HG03342 (cell line): ENCODE data around the gene NOXA1.
"Not testable (repeated sequence)": the region's sequence is repeated elsewhere in the genome, so short reads cannot be mapped to it uniquely, and the experiment has no call there.

ENCODE experiments used
- ATAC-seq: cut with Tn5 transposase; IDR thresholded peaks from one replicate; pipeline ENCODE4 v1.9.1; 2021; ENCODE audit warnings: mild to moderate bottlenecking, moderate library complexity; ENCODE audit not compliant: unreplicated experiment

NOXA1 gene

DNA sequence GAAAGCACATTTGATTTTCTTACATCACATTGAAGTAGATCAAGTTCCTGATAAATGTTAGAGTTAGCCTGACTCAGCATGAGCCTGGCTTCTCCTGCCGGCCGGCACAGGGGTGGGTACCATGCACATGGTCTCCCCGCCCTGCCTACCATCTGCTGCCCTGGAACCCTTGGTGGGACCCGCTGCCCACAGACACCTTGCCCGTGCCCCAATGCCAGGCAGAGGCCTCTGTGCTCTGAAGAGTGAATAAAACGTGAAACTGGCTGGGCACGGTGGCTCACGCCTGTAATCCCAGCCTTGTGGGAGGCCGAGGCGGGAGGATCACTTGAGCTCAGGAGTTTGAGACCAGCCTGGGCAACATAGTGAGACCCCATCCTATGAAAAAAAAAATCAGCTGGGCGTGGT is 17.5 kb upstream of the NOXA1 start:
- no peak for ATAC-seq

GRCh38 chr9:137406085-137406760 is 17.0 kb upstream of the NOXA1 start:
- ATAC-seq, result no peak

- peak; percentile 42 for ATAC-seq
Measured at GRCh38 chr9:137406876-137407589, 16.2 kb upstream of the NOXA1 start.

DNA sequence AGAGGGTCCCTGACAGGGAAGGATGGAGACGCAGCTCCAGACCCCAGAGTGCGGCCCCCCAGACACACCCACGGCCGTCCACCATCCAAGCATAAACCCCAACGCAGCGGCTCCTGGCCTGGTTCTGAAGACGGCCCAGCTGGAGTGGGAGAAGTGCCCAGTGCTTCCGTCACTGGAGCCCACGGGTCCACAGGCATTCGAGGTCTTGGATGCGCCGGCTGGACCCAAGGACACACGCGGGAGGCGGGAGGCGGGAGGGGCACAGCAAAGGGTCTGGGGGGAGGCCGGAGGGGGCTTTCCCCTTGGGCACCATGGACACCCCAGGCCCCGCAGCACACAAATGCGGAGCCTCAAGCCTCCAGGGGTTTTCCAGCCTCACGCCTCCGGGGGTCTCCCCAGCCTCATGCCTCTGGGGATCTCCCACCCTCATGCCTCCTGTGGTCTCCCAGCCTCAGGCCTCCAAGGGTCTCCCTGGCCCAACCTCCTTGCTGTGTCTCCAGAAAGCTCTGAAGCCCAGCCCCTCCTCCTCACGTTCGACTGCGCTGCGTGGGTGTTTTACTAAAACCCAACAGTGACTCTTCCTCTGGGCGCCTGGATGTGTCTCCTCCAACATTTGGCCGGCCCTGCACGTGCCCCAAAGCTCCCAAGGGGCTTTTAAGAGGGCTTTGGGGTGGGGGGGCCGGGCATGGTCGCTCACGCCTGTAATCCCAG is 15.4 kb upstream of the NOXA1 start:
- no peak for ATAC-seq

DNA sequence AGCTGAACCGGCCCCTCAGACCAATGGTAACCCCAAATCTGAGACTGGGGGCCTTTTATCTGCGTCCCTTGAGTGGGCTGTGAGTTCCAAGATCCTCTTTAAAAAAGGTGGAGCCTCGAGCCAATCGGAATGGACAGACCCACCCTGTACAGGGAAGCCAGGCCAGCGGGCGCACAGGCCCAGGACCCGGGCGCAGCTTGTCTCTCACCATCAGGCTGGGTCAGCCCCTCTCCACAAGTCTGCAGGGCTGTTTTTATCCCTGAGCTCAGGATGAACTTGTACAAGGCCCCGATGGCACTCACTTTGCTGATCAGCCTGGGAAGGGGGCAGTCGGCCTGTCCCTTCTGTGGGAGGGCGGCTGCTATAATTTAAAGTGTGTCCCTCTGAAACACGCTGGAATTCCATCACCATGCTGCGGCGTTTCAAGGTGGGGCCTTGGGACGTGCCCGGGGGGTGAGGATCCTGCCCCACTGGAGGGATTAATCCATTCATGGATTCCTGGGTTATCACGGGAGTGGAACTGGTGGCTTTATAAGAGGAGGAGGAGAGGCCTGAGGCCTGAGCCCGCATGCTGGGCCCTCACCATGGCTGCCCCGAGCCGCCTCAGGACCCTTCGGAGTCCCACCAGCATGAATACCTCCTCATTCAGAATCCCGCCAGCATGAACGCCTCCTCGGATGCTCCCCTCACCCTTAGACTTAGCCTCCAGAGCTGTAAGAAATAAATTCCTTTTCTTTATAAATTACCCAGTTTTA is 14.4 kb upstream of the NOXA1 start:
- no peak for ATAC-seq

DNA sequence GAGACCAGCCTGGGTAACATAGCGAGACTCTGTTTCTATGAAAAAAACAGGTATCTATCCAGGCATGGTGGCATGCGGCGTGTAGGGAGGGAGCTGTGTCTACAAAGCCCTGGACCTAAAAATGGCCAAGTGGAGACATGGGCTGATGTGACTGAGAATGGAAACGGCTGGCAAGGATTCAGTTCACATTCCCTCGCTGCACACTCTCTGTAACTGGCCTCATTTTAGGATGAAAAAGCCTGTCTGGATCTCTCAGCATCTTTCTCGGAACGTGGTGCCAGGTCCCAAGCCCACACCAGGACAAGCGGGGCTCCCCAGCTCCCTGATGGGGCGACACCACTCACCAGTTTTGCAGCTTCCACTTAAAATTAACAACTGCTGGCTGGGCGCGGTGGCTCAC is 13.7 kb upstream of the NOXA1 start:
- ATAC-seq, result no peak

DNA sequence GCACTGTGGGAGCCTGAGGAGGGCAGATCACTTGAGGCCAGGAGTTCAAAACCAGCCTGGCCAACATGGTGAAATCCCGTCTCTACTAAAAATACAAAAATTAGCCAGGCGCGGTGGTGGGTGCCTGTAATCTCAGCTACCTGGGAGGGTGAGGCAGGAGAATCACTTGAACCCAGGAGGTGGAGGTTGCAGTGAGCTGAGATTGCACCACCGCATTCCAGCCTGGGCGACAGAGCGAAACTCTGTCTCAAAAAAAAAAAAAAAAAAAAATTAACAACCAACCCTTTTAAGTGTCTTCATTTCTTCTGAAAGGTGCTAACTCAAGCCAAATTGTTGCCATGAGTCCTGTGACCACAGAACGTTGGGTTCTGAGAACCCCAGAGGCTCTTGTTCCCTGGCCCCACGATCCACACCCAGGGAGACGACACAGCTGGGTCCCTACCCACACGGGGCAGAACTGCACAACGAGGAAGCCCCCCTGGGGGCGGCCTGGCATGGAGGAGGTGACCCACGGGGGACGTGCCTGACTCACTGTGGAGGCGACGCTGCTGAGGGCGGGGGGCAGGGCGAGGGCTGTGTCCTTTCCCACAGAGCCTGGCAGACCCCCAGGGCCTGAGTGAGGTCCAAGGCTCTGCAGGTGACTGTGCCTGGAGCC is 12.8 kb upstream of the NOXA1 start:
- not testable (repeated sequence) for ATAC-seq

DNA sequence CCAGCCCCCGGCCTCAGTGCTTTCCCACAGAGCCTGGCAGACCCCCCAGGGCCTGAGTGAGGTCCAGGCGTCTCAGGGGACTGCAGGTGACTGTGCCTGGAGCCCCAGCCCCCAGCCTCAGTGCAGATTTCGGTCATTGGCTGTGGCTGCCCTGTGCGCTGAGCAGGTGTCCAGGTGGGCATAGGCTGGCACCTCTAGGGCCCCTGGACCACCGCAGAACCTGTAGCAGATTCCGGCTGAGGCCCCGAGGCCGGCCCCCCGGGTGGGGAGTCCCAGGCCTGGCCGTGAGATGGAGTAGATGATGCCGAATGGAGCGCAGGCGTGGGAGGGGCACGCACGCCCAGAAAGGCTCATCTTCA is 12.3 kb upstream of the NOXA1 start:
- ATAC-seq, result no peak

DNA sequence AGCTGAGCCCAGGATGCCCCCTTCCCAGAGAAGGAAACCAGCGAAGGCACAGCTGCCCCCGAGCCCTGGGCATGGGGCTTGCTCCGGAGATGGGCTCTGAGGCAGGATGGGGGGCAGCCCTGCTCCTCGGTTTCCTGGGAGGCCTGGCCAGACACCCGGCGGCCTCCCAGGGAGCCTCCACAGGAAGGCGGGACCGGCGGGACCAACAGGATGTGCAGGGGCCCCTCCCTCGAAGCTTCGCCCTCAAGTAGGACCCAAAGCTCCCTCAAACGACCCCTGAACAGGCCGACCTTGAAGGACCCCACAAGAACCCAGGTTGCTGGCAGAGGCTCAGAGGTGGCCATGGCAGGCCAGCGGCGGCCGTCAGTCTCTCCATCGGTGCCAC is 11.9 kb upstream of the NOXA1 start:
- ATAC-seq, result no peak

- ATAC-seq, result no peak
Measured at GRCh38 chr9:137411645-137412380, 11.4 kb upstream of the NOXA1 start.

DNA sequence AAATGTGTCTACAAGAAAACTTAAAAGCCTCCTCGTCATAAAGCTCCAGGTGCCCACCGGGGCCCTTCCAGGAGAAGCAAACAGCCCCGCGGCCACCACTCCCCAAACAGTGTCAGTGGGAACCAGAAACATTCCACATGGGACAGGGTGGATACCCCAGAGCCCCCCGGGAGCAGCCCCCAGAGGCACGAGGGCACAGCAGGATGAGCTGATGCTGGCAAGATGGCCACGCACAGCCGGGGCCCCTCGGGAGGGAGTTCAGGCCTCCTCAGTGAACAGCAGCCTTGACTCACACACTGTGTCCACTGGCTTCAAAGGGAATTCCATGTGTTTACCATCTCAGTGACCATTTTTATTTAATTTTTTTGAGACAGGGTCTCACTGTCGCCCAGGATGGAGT is 10.8 kb upstream of the NOXA1 start:
- no peak for ATAC-seq

GRCh38 chr9:137415451-137415850 is 7.7 kb upstream of the NOXA1 start:
- no peak for ATAC-seq

- ATAC-seq, result no peak
Measured at GRCh38 chr9:137416006-137416562, 7.1 kb upstream of the NOXA1 start.

- no peak for ATAC-seq
Measured at GRCh38 chr9:137416563-137417151, 6.5 kb upstream of the NOXA1 start.

- no peak for ATAC-seq
Measured at GRCh38 chr9:137417161-137418021, 5.8 kb upstream of the NOXA1 start.

GRCh38 chr9:137421838-137422603 is 1.2 kb upstream of the NOXA1 start:
- no peak for ATAC-seq

DNA sequence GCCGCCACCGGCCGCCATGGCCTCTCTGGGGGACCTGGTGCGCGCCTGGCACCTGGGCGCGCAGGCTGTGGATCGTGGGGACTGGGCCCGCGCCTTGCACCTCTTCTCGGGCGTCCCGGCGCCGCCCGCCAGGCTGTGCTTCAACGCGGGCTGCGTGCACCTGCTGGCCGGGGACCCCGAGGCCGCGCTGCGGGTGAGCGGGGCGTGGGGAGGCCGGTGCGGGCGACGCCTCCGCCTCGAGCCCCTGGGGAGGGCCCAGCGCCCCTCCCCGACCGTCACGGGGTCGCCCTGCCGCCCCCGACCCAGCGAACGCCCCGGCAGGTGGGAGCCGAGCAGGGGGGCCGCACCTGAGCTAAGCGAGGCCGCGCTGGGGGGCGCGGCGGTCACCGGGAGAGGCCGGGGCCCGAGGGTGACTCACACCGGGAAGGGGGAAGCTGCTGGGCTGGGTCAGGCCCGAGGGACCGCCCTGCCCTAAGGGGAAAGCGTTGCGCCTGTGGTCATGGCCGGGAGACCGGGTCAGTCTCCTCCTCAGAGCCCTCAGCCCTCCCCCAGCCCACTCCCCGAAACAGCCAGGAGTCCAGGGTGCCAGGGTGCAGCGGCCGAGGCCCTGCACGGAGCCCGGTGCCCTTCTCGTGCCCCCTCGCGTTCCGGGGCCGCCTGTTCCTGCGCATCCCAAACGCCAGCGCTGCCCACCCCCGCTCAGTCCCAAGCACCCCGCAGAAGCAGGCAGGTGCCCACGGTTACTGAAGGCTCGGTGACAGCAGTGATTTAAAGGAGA is 510 bp downstream of the NOXA1 start:
- peak; percentile 9 for ATAC-seq
